GM12801 (cell line): ENCODE results near the gene RBMS3.

Source experiments
- CTCF ChIP-seq: IDR thresholded peaks from one replicate; pipeline ENCODE4 v1.5.1; 2011; ENCODE audit warnings: control low read depth; ENCODE audit not compliant: insufficient read length; ENCODE audit errors: extremely low read depth

The RBMS3 gene

DNA sequence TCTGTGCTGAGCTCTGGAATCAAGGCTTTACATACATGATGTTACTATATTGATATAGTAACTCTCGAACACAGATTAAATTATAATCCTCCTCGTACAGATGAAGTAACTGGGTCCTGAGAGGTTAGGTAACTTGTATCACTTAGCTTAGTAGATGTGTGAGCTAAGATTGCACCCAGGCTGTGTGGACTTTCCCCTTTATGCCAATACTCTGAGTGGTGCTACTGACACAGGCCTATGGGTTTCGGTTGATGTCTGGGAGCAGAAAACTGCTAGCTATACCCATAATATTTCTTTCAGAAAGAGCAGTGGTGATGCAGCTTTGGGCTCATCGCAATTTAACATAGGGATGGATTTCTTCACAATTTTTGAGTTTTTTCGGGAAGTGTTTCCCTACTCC is 259.7 kb downstream of the RBMS3 start:
- no peak for TF ChIP-seq CTCF

- no peak for TF ChIP-seq CTCF
Measured at GRCh38 chr3:29544701-29545363, 264.0 kb downstream of the RBMS3 start.

- no peak for TF ChIP-seq CTCF
Measured at GRCh38 chr3:29545615-29546014, 264.7 kb downstream of the RBMS3 start.

- TF ChIP-seq CTCF = no peak
Measured at GRCh38 chr3:29552051-29552450, 271.2 kb downstream of the RBMS3 start.

GRCh38 chr3:29554566-29554965 is 273.7 kb downstream of the RBMS3 start:
- no peak for TF ChIP-seq CTCF

- TF ChIP-seq CTCF = no peak
Measured at GRCh38 chr3:29555590-29555989, 274.7 kb downstream of the RBMS3 start.

GRCh38 chr3:29557186-29557585 is 276.3 kb downstream of the RBMS3 start:
- TF ChIP-seq CTCF = no peak
